Endothelial cell of umbilical vein (primary cell): ENCODE results near the gene SH3BP1.

ENCODE experiments used
- EZH2 ChIP-seq: IDR thresholded peaks from 2 replicates; pipeline ENCODE4 v1.6.1; 2012; ENCODE audit warnings: borderline replicate concordance, low read depth, mild to moderate bottlenecking, moderate library complexity, low read length, inconsistent platforms; ENCODE audit not compliant: severe bottlenecking
- GATA2 ChIP-seq: IDR thresholded peaks from 2 replicates; pipeline ENCODE4 v1.7.0; 2011; ENCODE audit warnings: low read depth, mild to moderate bottlenecking, moderate library complexity, mixed read lengths, low read length; ENCODE audit not compliant: insufficient read length, insufficient read depth
- POLR2A ChIP-seq: IDR thresholded peaks from 2 replicates; pipeline ENCODE4 v1.6.1; 2012; ENCODE audit warnings: low read depth, mild to moderate bottlenecking, control low read depth, low read length
- POLR2AphosphoS5 ChIP-seq: IDR thresholded peaks from 2 replicates; pipeline ENCODE4 v1.6.1; 2012; ENCODE audit warnings: low read depth, mild to moderate bottlenecking, control low read depth, low read length, moderate library complexity; ENCODE audit not compliant: insufficient read depth
- TF ChIP-seq, protein P1 (sequence below): IDR thresholded peaks from 2 replicates; pipeline ENCODE4 v1.6.1; 2011; ENCODE audit not compliant: insufficient read depth, insufficient read length
- TF ChIP-seq, protein P2 (sequence below), 2 donors: IDR thresholded peaks; 1 replicate in 1 of 2; 2 replicates in 1 of 2; pipeline ENCODE4 v1.5.1; 2011; ENCODE audit warnings: low read length in 2 of 2, mild to moderate bottlenecking in 2 of 2, moderate library complexity in 2 of 2, control low read depth in 1 of 2, inconsistent platforms in 1 of 2, low read depth in 1 of 2; ENCODE audit not compliant: insufficient read depth in 1 of 2; ENCODE audit errors: extremely low read depth in 1 of 2

DNA sequence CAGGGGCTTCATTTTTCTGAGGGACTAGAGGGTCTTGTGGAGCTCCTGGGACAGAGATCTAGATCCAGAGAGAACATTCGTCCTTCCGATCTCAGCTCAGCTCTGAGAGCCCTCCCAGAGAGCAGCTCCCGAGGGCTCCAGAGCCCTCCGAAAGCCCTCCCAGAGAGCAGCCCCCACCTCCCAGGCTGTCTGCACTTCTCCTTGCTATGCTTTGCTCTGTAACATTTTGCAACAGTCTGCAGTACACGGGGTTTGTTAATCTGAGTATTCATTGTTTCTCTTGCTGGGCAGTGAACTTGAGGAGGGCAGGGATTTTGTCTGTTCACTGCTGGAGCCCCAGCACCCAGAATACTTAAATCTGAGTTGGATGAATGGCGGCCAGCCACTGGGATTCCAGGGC, 28.3 kb upstream of the SH3BP1 start:
- TF ChIP-seq, protein P1, sequence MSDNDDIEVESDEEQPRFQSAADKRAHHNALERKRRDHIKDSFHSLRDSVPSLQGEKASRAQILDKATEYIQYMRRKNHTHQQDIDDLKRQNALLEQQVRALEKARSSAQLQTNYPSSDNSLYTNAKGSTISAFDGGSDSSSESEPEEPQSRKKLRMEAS: no peak
- TF ChIP-seq, protein P2, sequence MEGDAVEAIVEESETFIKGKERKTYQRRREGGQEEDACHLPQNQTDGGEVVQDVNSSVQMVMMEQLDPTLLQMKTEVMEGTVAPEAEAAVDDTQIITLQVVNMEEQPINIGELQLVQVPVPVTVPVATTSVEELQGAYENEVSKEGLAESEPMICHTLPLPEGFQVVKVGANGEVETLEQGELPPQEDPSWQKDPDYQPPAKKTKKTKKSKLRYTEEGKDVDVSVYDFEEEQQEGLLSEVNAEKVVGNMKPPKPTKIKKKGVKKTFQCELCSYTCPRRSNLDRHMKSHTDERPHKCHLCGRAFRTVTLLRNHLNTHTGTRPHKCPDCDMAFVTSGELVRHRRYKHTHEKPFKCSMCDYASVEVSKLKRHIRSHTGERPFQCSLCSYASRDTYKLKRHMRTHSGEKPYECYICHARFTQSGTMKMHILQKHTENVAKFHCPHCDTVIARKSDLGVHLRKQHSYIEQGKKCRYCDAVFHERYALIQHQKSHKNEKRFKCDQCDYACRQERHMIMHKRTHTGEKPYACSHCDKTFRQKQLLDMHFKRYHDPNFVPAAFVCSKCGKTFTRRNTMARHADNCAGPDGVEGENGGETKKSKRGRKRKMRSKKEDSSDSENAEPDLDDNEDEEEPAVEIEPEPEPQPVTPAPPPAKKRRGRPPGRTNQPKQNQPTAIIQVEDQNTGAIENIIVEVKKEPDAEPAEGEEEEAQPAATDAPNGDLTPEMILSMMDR (IDR thresholded peaks at IDR 0.05; ENCODE audit: extremely low read depth in 1 of 2, insufficient read depth in 1 of 2, low read depth in 1 of 2, low read length in 2 of 2): no peak
- no peak for TF ChIP-seq POLR2A
- no peak for TF ChIP-seq GATA2
- no peak for TF ChIP-seq POLR2AphosphoS5
- TF ChIP-seq EZH2: no peak
